Stimulated activated CD4-positive, alpha-beta T cell treated with anti-CD3 and anti-CD28 coated beads, Interleukin-4, amount 100 ng/mL, for 48 hours (primary cell): ENCODE data around the gene BTF3L4.

ENCODE experiments used
- DNase-seq, 2 donors: peaks; one replicate each; pipeline ENCODE4 v3.0.0-alpha.2; 2020; ENCODE audit warnings: low read depth in 2 of 2

BTF3L4 gene

DNA sequence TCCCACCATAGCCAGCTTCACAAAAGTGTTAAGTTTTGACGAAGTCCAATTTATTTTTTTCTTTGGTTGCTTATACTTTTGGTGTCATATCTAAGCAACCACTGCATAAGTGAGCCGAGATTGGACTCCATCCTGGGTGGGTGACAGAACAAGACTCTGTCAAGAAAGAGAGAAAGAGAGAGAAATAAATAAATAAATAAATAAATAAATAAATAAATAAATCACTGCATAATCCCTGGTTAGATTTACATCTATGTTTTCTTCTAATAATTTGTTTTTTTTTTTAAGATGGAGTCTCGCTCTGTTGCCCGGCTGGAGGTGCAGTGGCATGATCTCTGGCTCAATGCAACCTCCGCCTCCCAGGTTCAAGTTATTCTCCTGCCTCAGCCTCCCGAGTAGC, 67.5 kb downstream of the BTF3L4 start:
- no peak for DNase-seq

- no peak for DNase-seq
Observed at GRCh38 chr1:52125736-52126359, 69.8 kb downstream of the BTF3L4 start.

GRCh38 chr1:52127181-52128180, 71.4 kb downstream of the BTF3L4 start:
- DNase-seq: peak in 1 of 2 donors; percentile 7

DNA sequence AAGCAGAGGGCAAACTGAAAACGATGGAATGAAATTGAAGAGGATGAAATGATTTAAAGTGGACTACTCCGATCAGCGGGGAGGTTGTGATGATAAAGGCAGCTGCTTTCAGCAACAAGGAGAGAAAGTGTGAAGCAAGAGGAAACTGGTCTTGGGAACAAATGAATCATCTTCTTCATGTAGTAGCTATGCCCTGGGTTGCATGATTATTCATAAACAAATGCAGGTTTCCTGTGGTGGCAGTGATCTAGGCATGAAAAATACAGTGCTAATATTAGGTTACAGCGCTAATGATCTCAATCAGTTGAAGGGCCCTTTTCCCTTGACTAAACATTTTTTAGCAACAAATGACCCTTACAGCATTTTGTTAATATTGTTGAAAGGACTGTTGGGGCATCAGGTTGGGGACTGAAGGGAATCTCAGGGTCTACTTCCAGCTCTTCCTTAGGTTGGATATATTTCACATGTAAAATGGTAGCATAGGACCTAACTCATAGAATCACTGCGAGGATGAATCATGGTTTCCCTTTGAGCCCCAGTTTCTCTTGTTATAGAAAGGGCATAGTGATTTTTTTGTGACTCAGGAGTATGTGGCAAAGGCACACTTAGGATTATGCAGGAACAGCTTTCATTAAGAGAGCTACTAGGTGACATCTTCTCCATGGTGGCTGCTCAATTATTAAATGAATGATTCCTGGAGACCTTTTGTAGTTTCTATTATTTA, 83.9 kb downstream of the BTF3L4 start:
- DNase-seq: peak in 1 of 2 donors; percentile 13
